HG03097 (cell line): Measurements from ENCODE around the gene NAALADL2.
"Not testable (repeated sequence)": the region's sequence is repeated elsewhere in the genome, so short reads cannot be mapped to it uniquely, and the experiment has no call there.

Experiments used
- ATAC-seq: cut with Tn5 transposase; IDR thresholded peaks from one replicate; pipeline ENCODE4 v1.9.1; 2021; ENCODE audit not compliant: unreplicated experiment, low FRiP score

The NAALADL2 gene

DNA sequence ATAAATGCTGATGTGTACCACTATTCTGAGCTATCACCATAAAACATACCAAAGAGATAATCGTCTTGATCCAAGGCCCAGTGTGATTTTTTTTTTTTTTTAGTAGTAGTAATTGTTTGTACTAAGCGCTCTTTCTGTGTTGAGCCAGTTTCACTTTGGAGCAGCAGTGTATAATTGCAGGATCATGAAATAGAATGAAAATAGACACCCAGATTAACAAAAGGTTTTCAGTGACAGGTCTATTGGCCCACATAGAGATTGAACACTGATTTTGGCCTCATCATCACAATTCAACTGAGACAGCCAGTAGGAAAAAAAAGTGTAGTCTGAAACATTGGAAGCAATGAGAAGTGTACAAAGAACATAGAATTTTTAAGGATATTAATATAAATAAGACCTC, 749.8 kb downstream of the NAALADL2 start:
- no peak for ATAC-seq

DNA sequence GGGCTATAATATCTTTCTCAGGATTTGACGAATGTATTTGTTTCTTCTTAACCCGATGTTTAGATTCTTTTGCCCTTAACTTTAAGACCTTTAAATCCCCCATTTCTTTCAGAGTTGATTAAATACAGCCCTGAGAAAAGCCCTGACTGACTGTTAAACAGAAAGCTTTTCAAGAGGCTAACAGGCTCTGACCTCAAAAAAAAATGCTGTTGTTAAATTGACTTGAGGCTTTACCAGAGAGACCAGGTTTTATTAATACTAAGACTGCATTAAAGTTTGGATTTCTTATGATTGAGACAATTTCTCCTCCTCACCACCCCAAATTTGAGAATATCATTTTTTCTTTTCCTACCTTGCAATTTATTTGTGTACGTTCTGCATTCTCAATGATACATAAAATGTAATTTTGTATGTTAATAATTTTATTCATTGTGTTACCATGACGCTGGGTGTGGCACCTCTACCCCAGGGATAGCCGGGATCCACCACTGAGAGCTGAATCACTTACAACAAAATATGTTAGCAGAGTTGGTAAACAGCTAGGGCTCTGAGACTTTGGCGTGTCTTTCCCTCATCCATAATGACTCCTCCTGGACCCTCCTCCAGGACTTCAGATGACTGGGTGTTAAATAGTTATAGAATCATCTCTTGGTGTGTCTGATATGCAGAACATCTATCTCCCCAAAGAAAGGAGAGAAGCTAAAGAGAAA, 753.5 kb downstream of the NAALADL2 start:
- ATAC-seq: no peak

DNA sequence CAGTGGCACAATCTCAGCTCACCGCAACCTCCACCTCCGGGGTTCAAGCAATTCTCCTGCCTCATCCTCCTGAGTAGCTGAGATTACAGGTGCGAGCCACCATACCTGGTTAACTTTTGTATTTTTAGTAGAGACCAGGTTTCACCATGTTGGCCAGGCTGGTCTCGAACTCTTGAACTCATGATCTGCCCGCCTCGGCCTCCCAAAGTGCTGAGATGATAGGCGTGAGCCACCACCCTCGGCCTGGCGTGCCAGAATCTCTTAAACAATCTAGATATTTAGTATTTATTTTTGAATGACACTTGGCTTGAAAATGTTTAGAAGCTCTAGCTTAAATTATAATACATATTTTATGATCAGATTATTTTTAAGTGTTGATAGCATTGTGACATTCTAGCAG, 755.0 kb downstream of the NAALADL2 start:
- not testable (repeated sequence) for ATAC-seq

DNA sequence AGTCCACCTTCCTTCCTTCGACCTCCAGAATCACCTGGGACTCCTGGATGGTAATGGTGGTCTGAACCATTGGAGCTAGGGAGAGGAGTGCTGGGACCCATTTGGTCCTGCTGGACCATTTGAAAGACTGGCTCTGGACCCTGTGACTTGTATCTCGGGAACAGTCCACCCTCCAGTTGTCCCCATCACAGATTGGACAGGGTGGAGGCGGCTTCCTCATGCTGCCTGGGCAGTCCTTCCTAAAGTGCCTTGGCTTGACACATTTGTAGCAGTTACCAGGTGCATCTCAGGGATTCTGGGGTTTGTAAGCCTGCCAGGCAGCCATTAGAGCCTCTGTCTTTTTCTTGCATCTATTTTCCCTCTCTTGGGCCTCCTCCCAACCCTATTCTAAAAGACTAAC, 758.1 kb downstream of the NAALADL2 start:
- ATAC-seq: no peak

DNA sequence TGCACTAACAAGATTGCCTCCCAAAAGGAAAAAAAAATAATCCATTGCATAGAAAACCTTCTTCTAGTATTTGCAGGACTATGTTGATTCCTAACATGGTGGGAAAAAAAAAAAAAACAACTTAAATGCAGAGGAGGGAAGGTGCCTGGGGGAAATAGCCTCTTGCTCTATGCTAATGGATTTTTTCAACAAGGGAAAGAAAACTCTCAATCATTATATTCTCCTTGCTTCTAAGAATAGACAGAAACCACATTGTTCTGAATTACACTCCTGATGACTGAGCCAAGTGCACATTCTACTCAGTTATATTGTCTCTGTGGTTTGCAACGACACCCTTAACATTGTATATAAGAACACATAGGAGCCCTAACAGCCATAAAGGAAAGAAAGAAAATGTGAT, 760.2 kb downstream of the NAALADL2 start:
- no peak for ATAC-seq

DNA sequence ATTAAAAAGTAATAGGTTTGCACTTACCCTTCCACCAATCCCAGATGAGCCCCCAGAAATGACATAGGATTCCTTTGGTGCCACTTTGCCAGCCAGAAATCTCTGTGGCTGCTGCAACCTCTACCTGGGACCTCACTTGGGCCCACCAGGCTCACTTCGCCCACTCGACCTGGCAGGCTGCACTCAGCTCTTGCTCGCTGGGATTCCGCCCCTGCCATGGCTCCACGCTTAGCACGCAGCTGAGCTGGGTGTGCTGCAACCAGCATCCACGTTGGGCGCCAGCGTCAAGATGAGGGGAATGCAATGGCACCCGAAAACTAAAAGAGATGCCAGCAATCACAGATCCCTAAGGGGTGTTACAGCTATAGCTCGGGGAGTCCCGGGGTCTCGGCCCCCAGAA, 761.0 kb downstream of the NAALADL2 start:
- no peak for ATAC-seq

DNA sequence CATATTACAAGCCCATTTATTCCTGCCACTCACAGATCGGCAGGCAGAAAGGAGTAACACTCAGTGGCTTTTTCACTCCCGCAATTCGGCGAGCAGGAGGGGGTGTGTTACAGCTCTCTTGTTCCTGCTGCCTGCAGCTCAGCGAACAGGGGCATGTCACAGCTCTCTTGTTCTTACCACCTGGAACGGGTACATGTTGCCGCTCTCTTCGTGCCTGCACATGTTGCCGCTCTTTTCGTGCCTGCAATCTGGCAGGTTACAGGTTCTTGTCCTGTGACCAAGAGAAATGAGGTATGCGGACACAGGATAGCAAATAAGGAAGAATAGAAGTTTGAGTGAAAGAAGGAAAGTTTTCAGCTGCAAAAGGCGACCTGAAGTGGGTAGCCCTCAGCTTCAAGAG, 761.4 kb downstream of the NAALADL2 start:
- ATAC-seq: no peak

DNA sequence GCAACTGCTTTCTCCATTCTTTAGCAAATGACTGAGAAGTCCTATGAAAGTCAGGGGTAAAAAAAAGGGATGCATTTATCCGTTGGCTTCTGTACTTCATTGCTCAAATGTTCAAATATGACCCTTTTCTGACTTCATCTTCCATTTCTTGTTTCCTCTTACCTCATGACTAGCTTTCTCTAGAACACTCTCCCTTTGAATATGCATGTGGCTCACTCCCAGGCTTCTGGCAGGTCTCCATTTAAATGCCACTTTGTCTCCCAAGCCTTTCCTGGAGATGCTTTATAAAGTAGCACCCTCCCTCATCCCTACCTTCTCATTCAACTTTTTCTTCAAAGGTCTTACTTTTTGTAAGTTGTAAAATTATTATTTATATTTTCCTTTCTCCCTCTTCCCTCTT, 781.8 kb downstream of the NAALADL2 start:
- ATAC-seq: no peak

DNA sequence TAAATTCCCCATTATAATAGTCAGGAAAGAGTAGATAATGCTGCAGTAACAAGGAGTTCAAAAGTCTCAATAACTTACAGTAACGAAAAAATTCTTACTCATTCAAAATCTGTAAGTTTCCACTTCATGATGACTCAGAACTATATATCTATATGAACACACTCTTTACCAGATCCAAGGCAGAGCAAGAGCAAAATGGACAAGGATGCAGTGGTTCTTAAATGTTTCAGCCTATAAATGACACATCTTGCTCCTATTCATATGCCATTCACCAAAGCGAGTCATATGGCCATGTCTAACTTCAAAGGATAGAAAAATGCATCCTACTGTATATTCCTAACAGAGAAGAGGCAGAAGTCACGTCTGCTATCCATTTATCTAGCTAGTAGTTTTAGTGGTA, 787.7 kb downstream of the NAALADL2 start:
- ATAC-seq: no peak

DNA sequence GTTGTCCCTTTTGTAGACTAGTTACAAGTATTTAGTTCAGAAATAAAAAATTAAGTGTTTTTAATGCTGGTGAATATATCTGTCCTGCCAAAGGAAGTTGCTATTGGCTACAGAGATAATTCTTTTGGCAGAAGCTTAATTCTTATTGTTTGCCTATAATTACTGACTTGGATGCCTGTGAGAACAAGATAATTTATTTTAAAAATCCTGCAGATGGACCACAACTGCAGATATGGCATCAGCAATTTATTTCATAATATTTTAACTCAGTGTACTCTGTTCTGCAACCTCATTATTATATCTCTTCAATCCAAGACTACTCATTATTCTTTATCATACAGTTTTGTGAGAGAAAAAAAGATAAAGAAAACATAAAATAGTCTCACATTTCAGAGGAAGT, 789.8 kb downstream of the NAALADL2 start:
- ATAC-seq: no peak

DNA sequence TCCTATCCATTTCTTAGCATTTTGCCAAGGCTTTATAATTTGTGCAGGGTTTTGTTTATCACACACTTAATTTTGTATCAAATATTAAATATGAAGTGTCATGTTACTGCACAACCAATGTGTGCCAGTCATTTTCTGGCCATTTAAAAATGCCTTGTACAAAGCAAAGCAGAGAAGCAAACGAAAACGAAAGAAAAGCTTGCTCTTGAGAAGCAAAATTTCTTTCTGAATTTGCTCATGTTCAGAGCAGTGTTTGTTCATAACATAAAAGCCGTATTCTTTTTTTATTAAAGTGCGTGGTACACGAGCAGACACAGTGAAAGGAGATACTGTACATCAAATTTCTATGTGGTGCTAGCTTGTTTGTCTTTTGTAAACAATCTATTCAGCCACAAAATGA, 792.6 kb downstream of the NAALADL2 start:
- no peak for ATAC-seq

DNA sequence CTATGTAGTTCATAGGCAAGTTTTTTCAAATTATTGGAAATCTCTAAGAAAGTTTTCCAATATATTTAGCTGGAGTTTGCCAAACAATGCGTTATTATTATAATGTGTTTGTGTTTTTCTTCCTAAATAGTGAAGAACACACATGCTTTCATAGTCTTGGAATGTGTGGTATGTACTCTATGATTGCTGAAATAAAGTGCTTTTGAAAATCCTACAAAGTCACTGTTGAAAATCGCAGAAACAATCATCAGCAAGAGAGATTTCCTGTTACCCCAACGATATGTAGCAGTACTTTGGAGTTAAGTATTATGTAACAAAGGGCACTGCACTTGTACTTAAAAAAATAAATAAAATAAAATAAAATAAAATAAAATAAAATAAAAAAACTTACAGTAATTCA, 796.2 kb downstream of the NAALADL2 start:
- no peak for ATAC-seq

DNA sequence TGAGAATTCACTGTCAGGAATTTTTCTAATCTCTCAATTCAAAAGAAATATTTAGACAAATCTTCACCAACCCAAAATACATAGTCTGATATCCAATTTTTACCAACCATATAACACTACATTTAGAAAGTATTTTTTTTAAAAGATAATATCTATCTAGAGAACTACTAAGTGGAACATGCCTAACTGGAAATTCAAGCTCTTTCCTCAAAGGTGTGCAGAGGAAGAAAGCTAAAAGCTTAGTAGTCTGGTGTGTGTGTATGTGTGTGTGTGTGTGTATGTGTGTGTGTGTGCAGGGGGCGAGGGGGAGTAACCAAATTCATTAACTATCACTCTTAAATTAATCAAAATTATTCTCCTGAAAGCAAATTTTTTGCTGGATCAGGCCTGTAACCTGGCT, 797.3 kb downstream of the NAALADL2 start:
- no peak for ATAC-seq

DNA sequence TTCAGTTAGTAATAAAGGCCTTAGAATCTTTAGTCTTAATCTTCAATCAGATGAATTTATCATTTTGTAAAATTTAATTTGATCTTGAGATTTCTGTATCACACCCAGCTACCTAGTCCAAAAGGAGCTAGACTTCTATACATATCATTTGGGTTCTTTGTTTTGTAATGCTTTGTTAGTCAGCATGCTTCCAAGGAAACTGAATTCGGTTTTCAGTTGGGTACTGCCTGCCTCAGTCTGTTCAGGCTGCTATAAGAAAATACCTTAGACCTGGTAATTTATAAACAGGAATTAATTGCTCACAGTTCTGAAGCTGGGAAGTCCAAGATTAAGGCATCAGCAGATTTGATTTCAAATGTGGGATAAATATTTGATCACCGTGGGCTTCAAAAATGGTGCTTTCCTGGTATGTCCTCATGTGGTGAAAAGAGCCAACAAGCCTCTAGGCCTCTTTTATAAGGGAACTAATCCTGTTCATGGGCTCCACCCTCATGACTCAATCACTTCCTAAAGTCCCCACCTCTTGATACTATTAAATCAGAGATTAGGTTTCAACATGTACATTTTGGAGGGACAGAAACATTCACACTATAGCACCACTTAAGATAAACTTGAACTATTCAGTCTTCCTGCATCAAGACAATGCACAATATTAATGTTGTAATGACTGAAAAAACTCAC, 800.7 kb downstream of the NAALADL2 start:
- no peak for ATAC-seq

DNA sequence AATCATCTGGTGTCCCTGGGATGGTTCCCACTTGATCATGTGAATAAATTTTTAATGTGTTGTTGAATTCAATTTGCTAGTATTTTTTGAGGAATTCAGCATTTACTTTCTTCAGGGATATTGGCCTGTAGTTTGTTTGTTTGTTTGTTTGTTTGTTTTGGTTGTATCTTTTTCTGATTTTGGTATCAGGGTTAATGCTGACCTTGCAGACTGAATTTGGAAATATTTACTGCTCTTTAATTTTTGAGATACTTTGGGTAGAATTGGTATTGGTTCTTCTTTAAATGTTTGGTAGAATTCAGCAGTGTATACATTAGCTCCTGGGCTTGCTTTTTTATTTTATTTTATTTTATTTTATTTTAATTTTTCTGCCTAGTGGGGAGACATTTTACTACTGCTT, 803.7 kb downstream of the NAALADL2 start:
- no peak for ATAC-seq

DNA sequence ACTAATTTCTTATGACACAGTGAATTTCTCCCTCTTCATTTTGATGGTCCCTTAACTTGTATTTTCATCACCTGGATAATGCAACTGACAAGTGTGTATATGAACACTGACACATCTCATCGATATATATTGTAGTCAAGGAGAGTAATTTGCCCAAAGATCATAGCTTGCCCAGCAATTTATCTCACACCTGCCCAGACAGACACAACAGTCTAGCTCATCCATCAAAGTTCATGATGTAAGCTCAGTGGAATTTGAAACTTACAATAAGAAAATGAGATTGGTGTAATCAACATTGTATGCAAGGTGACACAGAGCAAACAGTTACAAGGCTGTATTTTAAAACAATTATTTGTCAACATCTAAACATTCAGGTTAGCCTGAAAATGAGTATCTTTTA, 805.8 kb downstream of the NAALADL2 start:
- no peak for ATAC-seq

DNA sequence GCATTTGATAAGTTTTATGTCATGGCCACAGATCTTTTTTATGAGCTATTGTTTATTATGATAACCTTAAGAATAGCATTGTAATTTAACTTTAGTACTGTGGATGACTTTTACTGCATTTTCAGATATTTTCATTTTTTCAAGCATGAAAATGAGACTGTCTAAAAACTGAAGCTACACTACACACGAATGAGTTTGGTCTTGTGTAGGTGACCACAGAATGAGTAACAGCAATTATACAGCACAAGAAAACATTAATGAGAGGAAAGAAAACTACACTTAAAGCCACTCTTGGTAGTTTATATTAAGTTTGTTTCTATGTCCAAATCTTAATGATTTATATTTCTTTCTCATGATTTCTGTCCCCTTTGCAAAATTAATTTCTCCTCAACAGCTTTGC, 809.2 kb downstream of the NAALADL2 start:
- no peak for ATAC-seq

DNA sequence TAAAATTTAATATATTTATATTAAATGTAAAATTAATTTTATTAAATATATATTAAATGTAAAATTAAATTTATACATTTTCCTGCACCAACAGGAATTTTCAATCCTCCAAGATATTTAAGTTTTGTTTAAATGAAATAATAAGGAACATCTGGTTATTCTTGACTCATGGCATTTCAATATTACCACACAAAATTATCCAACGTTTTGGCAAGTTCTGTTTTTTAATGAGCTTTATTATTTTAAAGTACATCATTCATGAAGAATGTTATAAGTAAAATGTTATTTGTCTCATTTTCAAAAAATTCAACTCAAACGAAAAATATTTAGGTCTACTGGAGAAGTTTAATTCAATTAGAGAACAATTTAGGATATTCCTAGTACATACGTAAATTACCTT, 811.4 kb downstream of the NAALADL2 start:
- ATAC-seq: no peak

DNA sequence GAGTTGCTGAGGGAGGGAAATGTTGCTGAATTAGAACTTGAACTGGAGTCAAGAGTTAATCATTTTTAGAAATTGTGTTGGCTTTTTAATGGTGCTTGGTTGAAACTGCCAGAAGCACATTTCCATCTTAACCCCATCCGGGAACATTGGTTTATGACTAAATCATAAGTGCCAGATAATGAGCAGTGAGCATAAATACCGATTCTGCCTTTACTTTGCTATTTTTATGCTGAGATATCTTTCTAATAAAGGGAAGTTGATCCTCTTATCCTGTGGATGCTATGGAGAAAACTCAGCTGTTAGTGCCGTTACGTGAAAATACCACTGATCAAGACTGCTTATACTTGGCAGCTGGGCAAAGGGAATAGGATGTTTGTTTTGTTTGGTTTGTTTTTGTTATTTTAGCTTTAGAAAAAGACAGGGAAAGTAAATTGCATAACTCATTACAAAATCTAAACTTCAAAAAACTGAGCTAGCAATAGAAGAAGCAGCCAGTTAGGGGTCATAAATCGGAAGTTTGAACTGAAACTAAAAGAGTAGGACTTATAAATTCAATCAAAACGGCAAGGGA, 813.1 kb downstream of the NAALADL2 start:
- no peak for ATAC-seq

DNA sequence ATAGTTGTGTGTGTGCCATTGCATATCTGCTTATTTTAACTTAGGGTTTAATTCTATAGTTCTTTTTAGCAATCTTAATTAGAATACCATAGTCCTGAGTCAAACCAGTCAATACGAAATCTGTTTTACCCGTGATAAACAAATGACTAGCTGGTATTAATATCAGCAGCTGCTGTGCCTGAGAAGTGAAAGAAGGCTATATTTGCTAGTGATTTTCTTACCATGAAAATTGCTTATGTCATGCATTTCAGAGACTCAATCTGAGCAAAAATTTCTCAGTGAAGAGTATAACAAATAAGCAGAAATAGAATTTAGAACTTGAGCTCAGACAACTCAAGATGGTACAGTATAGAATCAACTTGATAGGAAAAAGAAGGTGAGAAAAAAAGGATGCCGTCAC, 820.4 kb downstream of the NAALADL2 start:
- no peak for ATAC-seq

DNA sequence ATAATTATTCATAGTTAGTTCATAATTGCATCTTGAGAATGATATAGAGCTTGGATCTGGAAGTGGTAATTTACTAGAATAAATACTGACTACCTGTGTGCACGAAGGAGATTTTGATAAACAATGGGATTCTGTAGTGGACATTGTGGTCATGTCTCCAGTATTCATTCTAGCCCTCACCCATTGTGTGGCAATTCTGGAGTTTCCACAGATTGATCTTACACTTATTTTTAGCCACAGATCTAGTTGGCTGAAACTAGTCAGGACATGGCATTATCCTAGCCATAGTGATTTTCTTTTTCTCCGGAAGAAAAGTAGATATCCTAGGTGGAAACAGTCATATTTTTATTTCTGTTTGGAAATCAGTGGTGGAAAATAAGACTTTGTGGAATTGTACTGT, 833.1 kb downstream of the NAALADL2 start:
- no peak for ATAC-seq

DNA sequence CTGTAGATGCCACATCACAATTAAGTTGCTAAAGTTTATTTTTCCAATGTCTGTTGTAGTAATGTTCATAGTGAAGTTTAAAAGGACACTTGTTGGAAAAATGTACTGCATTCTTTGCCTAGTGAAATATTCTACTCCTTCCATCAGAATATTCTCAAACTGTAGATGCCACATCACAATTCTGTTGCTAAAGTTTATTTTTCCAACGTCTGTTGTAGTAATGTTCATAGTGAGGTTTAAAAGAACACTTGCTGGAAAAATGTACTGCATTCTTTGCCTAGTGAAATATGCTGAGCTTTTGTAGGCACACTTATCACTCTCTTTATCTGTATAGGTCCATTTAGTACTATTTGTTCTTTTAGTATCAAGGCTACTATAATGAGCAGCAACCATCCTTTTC, 836.1 kb downstream of the NAALADL2 start:
- no peak for ATAC-seq
